DND-41 (cell line): Measurements from ENCODE around the gene TMEM132D.

Experiments
- ATAC-seq: fragments of 200-7000 bp; cut with Tn5 transposase; 3 replicates; pipeline ENCODE4 v1.9.1; 2021; ENCODE audit warnings: low read depth; ENCODE audit not compliant: insufficient read depth
- DNase-seq: peaks from one replicate; pipeline ENCODE4 v3.0.0-alpha.2; 2020
- H2AFZ ChIP-seq: 2 replicates; pipeline ENCODE4 v1.6.0; 2012; ENCODE audit warnings: low read depth, low read length
- H3K27ac ChIP-seq: 2 replicates; pipeline ENCODE4 v1.5.1; 2012; ENCODE audit warnings: low read length, inconsistent platforms
- H3K27me3 ChIP-seq: fragments of 200-600 bp; sonication (generic); 2 replicates; pipeline ENCODE4 v1.6.0; 2012; ENCODE audit warnings: low read length, mild to moderate bottlenecking, inconsistent platforms; ENCODE audit not compliant: insufficient read depth, poor library complexity
- H3K36me3 ChIP-seq: 2 replicates; pipeline ENCODE4 v1.5.1; 2012; ENCODE audit warnings: low read length, inconsistent platforms; ENCODE audit not compliant: insufficient read depth
- H3K4me1 ChIP-seq: 2 replicates; pipeline ENCODE4 v1.5.1; 2012; ENCODE audit warnings: mild to moderate bottlenecking, low read length; ENCODE audit not compliant: insufficient read depth
- H3K4me2 ChIP-seq: 2 replicates; pipeline ENCODE4 v1.6.0; 2012; ENCODE audit warnings: mild to moderate bottlenecking, moderate library complexity, low read length, inconsistent platforms; ENCODE audit not compliant: insufficient read depth
- H3K4me3 ChIP-seq, 2 experiments: fragments of 200-600 bp in 1 of 2; shearing (Covaris generic) in 1 of 2; 2 replicates each; pipeline ENCODE4 v1.5.1; 2012 to 2016; ENCODE audit warnings: inconsistent platforms in 2 of 2, low read length in 2 of 2, mild to moderate bottlenecking in 2 of 2, low read depth in 1 of 2, moderate library complexity in 1 of 2
- H3K79me2 ChIP-seq: 2 replicates; pipeline ENCODE4 v1.6.0; 2012; ENCODE audit warnings: low read length, inconsistent platforms; ENCODE audit not compliant: insufficient read depth
- H3K9ac ChIP-seq: 2 replicates; pipeline ENCODE4 v1.6.0; 2012; ENCODE audit warnings: low read depth, mild to moderate bottlenecking, inconsistent platforms, low read length, moderate library complexity
- H3K9me3 ChIP-seq: 2 replicates; pipeline ENCODE4 v1.5.1; 2012; ENCODE audit warnings: low read length, moderate library complexity, mild to moderate bottlenecking, inconsistent platforms; ENCODE audit not compliant: insufficient read depth, severe bottlenecking
- H4K20me1 ChIP-seq: 2 replicates; pipeline ENCODE4 v1.6.0; 2012; ENCODE audit warnings: low read length; ENCODE audit not compliant: insufficient read depth
- CTCF ChIP-seq: IDR thresholded peaks from 2 replicates; pipeline ENCODE4 v1.5.1; 2012; ENCODE audit warnings: borderline replicate concordance, low read length, moderate library complexity, mild to moderate bottlenecking; ENCODE audit not compliant: poor library complexity, severe bottlenecking; ENCODE audit errors: extremely low read depth
- EZH2 ChIP-seq: IDR thresholded peaks from 3 replicates; pipeline ENCODE4 v1.6.1; 2012; ENCODE audit warnings: borderline replicate concordance, low read depth, mild to moderate bottlenecking, moderate library complexity, low read length, inconsistent platforms; ENCODE audit not compliant: severe bottlenecking

Gene TMEM132D

GRCh38 chr12:129150721-129151120 lies 753.1 kb downstream of the TMEM132D start:
- H4K20me1 ChIP-seq, result no peaks in the 10 kb centered on the region
- no peaks in the 10 kb centered on the region for H3K9me3 ChIP-seq
- DNase-seq, result no peak
- TF ChIP-seq EZH2, result no peak
- no peak for TF ChIP-seq CTCF
- no peak overlapping the region for H2AFZ ChIP-seq
- H3K36me3 ChIP-seq, result no peaks in the 10 kb centered on the region
- H3K27me3 ChIP-seq, result no peaks in the 10 kb centered on the region
- no peak overlapping the region for H3K4me3 ChIP-seq
- ATAC-seq, result no peak
- H3K9ac ChIP-seq, result no peak overlapping the region
- H3K27ac ChIP-seq, result no peak overlapping the region
- no peaks in the 10 kb centered on the region for H3K4me1 ChIP-seq
- no peak overlapping the region for H3K4me2 ChIP-seq
- H3K79me2 ChIP-seq, result no peaks in the 10 kb centered on the region

- Histone ChIP-seq H3K4me1 (no peaks in the 10 kb centered on the region), H3K36me3 (no peaks in the 10 kb centered on the region), H3K4me3 (no peak overlapping the region), H3K9me3 (no peaks in the 10 kb centered on the region), H4K20me1 (no peaks in the 10 kb centered on the region), H3K27ac (no peak overlapping the region), H3K9ac (no peak overlapping the region), H3K4me2 (no peak overlapping the region), H3K79me2 (no peaks in the 10 kb centered on the region), H3K27me3 (no peaks in the 10 kb centered on the region), H2AFZ (no peak overlapping the region)
- ATAC-seq (no peak), DNase-seq (no peak)
- TF ChIP-seq CTCF (no peak), EZH2 (no peak)
Measured at GRCh38 chr12:129145381-129145780, 758.4 kb downstream of the TMEM132D start.

DNA sequence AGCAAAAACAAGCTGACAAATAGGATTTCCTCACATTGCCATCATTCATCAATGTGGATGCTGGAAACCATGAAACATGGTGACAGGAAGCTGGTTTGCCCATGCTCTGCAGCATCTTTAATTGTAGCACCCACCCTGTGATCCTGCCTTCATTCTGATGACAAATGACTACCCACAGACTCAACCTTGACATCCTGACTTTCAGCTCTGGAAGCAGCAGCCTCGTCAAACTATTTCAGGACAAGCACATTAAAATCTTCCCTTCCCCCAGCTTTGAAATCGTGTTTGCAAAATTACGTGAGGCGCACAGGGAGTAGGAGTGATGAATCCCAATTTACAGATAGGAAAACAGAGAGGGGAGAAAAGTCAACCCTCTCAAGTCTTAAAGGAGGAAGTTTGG lies 765.0 kb downstream of the TMEM132D start:
- ATAC-seq (no peak), DNase-seq (no peak)
- Histone ChIP-seq H3K4me2 (no peak overlapping the region), H4K20me1 (no peaks in the 10 kb centered on the region), H3K79me2 (no peaks in the 10 kb centered on the region), H3K9ac (no peak overlapping the region), H2AFZ (no peak overlapping the region), H3K27me3 (no peaks in the 10 kb centered on the region), H3K4me1 (no peaks in the 10 kb centered on the region), H3K36me3 (no peaks in the 10 kb centered on the region), H3K27ac (no peak overlapping the region), H3K4me3 (no peak overlapping the region), H3K9me3 (peaks cover 2% of the 10 kb centered on the region)
- TF ChIP-seq CTCF (no peak), EZH2 (no peak)
